Measurements from ENCODE around the gene ATP6V0C.

The ATP6V0C gene

DNA sequence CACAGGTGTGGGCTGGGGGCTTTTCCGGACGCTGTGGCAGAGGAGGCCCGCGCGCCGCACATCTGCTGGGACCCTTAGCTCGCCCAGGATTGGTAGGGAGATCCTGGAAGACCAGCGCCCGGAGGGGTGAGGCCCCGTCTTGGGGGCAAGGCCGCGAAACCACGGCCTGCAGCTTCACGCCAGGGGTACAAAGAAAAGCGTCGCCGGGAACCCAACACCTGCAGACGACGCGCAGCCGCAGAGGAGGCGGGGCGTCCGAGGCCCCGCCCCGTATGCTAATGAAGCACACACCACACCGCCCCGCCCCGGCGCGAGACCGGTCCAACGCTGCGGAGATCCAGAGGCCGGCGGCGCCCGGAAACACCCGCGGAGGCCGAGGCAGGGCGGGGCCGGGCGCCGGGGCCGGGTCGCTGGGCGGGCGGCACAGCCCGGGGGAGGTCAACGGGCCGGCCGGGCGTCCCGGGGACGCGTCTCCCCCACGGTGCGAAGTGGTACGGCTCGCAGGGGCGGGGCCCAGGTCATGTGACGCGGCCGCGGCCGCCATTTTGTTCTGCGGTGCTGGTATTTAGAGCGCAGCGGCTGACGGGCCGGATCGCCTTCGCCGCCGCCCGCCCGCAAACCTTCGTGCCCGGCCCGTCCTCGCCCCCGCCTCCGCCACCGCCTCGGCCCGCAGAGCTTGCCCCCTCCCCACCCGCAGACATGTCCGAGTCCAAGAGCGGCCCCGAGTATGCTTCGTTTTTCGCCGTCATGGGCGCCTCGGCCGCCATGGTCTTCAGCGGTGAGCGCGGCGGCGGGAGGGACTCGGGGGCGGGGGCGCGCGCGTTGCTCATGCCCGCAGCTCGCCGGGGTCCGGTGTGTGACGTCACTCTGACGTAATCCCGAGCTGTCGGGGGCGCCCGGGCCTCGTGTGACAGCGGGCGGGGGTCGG lies at the start of gene ATP6V0C:
Gene ATP6V0C, plus strand, starts transcription at position 548 of the 928 bp plus-strand sequence. Its CDS starts 152 bp downstream, at position 700.
- peak; percentile 88 for DNase-seq (ENCODE audit: low read depth)

DNA sequence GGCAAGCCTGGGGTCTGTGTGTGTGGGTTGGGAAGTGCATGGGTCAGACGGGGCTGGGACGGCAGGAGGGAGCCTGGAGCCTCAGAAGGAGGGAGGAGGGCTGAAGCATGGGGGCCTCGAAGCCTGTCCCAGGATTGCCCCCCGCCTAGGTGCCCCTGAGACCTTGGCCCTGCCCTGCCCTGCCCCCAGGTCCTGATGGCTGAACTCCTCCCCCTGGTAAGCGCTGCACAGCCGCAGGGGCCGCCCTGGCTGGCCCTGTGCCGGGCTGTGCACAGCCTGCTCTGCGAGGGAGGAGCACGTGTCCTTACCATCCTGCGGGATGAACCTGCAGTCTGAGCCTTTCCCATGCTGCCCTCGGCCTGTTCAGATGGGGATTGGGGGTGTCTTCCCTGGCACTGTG lies 49.4 kb upstream of the ATP6V0C start:
- no peak for DNase-seq (ENCODE audit: low read depth)

DNA sequence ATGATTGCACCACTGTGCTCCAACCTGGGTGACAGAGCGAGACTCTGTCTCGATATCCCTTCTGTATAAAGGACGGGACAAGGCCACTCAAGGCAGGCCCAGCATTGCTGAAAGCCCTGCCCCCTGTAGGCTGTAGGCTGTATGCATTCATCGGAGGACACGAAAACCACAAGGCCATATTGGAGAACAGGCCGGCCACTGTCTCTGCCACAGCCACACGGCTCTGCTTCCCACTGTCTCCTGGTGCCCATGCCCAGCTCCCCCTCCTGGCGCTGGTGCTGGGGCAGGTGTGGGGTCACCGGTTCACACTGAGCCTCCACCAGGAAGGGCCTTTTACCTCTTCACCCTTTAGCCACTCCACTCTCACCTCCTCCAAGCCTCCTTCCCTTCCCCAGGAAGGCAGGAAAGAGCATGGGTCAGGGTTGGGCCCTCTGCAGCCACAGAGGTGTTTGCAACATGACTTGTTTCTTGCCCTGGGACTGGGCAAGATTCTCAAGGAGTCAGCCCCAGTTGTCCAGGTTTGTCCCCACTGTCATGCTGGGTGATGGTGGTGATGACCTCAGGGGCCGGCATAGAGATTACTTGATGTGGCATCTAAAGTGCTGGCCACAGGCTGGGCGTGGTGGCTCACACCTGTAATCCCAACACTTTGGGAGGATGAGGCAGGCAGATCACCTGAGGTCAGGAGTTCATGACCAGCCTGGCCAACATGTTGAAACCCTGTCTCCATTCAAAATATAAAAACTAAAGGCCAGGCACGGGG lies 47.9 kb upstream of the ATP6V0C start:
- DNase-seq (ENCODE audit: low read depth): no peak

- no peak for DNase-seq (ENCODE audit: low read depth)
Measured at GRCh38 chr16:2466667-2467527, 46.9 kb upstream of the ATP6V0C start.

DNA sequence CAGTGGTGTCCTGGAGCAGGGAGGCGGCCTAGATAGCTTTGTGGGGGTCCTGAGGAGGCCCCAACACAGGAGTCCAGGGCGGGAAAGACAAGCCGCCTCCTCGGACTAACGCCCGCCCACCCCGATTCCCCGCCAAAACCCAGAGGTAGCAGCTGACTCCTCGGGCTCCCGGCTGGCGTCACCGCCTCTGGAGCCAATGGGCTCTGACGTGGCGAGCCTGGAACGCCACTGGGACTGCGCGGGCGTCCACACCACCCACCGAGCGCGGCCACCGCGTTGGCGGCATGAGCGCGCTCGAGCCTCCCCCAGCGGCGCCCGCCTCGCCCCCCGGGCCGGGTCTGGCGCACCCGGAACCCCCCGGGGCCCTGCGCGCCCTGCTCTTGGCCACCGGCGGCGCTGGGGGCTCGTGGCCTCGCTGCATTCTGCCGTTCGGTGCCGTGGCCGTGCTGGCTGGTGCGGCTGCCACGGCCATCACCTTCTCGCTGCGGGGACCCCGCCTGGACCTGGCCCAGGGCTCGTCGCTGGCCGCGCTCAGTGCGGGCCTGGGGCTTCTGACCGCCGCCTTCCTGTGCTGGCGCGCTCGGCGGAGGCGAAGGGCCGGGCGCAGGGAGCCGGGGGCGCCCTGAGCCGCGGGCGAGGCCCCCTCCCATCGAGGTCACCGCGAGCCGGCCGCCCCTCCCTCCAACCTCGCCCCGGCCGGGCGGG lies 46.1 kb upstream of the ATP6V0C start:
- DNase-seq (ENCODE audit: low read depth): no peak

DNA sequence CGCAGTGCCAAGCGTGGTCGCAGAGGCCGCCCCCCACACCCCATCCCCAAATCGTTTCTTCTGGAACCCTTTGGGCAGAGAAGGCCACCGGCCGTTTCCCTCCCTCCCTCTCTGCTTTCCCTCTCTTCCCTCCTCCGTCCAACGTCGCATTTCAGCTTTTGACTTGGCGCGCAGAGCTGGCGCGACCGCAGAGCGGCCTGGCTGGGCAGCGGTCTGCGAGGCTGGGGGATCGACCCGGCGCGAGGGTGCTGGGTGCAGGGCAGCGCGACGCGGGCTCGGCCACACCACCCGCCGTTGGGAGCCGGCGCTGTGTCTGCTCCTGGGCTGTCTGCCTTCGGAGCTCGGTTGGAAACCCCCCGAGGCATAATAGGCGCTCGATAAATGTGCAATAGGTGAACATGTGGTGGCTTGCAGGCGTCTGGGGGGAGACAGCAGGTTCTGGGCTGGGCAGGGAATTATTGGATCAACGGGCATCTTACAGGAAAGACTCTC lies 45.5 kb upstream of the ATP6V0C start:
- DNase-seq (ENCODE audit: low read depth): no peak

DNA sequence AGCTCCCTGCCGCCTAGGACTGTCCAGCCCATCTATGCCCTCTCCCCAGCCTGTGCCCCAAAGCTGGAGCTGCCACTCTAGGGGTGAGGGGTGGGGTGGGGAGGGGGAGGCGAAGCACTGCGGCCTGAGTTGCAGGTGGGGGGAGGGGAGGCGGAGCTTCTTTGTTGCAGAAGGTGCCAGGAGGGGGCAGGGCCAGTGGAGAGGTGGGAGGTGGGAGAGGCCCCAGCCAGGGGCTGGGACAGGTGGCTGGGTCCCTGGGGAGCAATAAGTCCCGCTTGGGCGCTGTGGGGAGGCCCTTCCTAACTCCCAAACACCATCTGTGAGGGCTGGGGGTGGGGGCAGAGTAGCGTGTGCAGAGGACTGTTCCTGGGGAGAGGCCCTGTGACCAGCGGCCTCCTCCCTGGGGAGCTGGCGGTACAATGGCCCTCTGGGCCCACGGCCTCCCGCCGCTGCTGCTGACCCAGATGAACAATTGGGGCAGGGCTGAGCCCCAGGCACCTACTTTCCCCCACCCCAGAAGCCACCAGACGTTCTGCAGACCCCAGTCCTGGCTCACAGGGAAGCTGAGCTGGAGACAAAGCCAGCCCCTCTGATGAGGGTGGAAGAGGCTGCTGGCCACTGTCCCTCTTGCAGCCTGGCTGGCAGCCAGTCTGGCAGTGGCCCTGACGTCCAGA lies 44.9 kb upstream of the ATP6V0C start:
- DNase-seq (ENCODE audit: low read depth): no peak

DNA sequence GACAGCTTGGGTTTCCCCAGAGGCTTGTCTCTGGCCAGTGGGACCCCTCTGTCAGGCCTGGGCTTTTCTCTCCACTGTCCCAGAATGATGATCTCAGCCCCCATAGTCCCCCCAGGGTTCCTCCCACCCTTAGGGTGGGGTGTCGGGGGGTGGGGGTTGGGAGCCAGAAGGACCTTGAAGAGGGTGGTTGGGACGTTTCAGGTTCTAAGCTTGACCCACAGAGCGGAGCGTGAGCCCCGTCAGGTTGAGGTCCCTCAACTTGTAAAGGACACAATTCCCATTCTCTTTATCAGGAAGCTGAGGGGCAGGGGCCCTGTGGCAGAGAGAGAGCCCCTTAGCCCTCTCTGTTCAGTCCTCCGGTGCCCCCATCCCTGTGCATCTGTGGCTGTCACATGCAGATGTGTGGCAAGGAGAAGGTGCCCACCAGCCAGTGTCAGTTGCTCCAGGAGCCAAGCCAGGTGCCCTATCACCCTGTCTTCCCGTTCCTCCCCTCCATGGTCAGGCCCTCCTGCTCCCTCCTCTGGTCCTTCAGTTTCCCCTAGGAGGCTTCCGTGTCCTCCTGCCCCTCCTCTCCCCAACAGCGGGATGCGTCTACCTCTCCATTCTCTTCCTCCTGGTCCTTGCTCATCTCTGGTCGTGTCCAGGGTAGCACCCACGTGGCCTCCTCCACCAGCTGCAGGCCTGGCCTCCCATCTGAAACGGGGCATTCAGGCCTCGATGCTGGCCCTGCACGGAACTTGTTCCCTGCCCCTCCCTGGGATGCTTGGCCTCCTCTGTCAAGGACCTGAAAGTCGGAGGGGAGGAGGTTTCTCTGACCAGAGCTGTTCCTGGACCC lies 44.1 kb upstream of the ATP6V0C start:
- DNase-seq (ENCODE audit: low read depth): no peak

- no peak for DNase-seq (ENCODE audit: low read depth)
Measured at GRCh38 chr16:2470234-2470601, 43.5 kb upstream of the ATP6V0C start.

DNA sequence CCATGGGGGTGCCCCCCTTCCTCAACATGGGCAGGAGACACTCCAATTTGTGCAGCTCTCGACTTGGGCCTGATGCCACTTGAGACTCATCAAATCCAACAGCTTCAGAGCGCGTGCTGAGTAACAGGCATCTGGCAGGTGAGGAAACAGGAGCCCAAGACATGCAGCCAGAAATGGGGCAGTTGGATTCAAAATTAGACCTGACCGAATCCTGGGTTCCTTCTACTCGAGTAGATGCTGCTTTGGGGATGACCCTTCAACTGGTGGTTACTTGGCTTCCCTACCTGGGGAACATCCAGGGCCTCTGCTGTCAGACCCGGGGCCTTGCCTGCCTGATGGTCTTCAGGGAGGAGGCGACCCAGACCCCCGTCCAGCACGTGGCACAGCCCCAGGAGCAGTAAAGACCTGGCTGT lies 43.1 kb upstream of the ATP6V0C start:
- DNase-seq (ENCODE audit: low read depth): no peak

GRCh38 chr16:2471016-2471652 lies 42.6 kb upstream of the ATP6V0C start, which contains the start of gene NTN3:
NTN3 (plus strand) TSS chr16:2471297; CDS start chr16:2471702, 405 bp downstream.
- no peak for DNase-seq (ENCODE audit: low read depth)

GRCh38 chr16:2471653-2472487 lies 41.9 kb upstream of the ATP6V0C start:
- DNase-seq (ENCODE audit: low read depth): no peak

- no peak for DNase-seq (ENCODE audit: low read depth)
Measured at GRCh38 chr16:2472488-2472864, 41.3 kb upstream of the ATP6V0C start.

- DNase-seq (ENCODE audit: low read depth): no peak
Measured at GRCh38 chr16:2472885-2473445, 40.8 kb upstream of the ATP6V0C start.

DNA sequence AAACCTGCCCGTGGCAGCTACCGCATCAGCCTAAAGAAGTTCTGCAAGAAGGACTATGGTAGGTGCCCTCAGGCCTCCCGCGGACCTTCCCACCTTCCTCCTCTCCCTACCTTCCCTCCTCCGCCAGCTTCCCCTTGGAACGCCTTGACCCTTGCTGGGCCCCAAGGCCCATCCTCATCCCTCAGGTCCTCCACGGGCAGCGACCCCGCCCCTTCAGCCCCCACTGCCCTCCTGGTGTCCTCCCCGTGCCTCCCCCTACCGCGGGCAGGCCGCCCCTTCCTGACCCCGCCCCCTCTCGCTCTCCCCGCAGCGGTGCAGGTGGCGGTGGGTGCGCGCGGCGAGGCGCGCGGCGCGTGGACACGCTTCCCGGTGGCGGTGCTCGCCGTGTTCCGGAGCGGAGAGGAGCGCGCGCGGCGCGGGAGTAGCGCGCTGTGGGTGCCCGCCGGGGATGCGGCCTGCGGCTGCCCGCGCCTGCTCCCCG lies 40.3 kb upstream of the ATP6V0C start:
- DNase-seq (ENCODE audit: low read depth): no peak

DNA sequence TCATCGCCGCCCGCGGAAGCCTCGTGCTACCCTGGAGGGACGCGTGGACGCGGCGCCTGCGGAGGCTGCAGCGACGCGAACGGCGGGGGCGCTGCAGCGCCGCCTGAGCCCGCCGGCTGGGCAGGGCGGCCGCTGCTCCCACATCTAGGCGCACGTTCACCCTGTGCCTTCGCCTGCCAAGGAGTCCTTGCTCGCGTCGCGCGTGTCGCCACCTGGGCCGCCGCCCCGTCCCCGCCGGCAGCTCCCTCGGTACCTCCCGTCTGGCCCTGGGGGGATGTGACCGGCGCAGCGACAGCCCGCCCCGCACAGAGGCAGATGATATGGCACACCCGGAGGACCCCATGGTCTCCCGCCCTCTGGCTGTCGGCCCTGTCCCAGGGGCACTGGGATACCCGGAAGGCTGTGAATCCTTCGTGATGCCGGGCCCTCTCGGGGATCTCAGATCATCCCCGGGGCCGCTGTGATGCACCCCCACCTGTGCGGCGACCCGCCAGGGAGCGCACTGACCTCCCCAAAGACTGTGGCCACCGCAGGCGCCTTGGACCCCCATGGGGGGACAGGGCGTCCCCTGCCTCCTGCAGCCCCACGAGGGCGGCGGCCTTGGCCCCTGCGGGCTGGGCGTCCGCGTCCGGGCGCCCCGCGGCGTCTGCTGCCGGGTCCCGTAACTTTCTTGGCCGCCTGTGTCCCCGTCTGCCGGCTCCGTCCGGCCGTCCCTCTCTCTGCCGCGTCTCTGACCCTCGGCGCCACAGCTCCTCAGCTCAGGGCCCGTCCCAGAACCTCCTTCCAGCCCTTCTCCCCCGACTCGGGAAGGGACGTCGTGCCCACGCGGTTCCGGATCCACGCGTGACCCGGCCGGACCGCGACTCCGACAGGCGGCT lies 39.5 kb upstream of the ATP6V0C start:
- DNase-seq (ENCODE audit: low read depth): peak; percentile 50

- DNase-seq (ENCODE audit: low read depth): peak; percentile 68
Measured at GRCh38 chr16:2474877-2475412, 38.8 kb upstream of the ATP6V0C start, which contains the start of gene TBC1D24. TBC1D24 (plus strand) TSS chr16:2475127; CDS start chr16:2496149, 21,022 bp downstream.

Data from activated T-helper 1 cell treated with Interleukin-2 at 50 U/mL for 16 hours (primary cell).